A549 (cell line): ENCODE data around the gene NAT8L.

Source experiments
- KDM1A ChIP-seq: fragments of 200-600 bp; sonication (generic); IDR thresholded peaks from 2 replicates; pipeline ENCODE4 v1.6.1; 2016; ENCODE audit warnings: low read depth, mild to moderate bottlenecking
- PBX3 ChIP-seq: IDR thresholded peaks from 2 replicates; pipeline ENCODE4 v1.6.1; 2012
- USF2 ChIP-seq: fragments of 450-650 bp; IDR thresholded peaks from 2 replicates; pipeline ENCODE4 v1.6.1; 2014; ENCODE audit warnings: antibody characterized with exemption

GRCh38 chr4:2080429-2081300, 21.5 kb downstream of the NAT8L start:
- TF ChIP-seq USF2 = no peak
- TF ChIP-seq KDM1A = no peak
- TF ChIP-seq PBX3 = no peak
